NCI-H2196 treated with DMSO at 0.1 percent for 48 hours (cell line): ENCODE measurements around the gene TAF1B.

Source experiments
- DNase-seq: peaks from one replicate; lab custom pipeline; 2025; ENCODE audit not compliant: unreplicated experiment; lab: John Stamatoyannopoulos, UW

Gene TAF1B

GRCh38 chr2:9937968-9938367, 94.7 kb downstream of the TAF1B start:
- DNase-seq = no peak

- no peak for DNase-seq
Observed at GRCh38 chr2:9939587-9940485, 96.6 kb downstream of the TAF1B start.

DNA sequence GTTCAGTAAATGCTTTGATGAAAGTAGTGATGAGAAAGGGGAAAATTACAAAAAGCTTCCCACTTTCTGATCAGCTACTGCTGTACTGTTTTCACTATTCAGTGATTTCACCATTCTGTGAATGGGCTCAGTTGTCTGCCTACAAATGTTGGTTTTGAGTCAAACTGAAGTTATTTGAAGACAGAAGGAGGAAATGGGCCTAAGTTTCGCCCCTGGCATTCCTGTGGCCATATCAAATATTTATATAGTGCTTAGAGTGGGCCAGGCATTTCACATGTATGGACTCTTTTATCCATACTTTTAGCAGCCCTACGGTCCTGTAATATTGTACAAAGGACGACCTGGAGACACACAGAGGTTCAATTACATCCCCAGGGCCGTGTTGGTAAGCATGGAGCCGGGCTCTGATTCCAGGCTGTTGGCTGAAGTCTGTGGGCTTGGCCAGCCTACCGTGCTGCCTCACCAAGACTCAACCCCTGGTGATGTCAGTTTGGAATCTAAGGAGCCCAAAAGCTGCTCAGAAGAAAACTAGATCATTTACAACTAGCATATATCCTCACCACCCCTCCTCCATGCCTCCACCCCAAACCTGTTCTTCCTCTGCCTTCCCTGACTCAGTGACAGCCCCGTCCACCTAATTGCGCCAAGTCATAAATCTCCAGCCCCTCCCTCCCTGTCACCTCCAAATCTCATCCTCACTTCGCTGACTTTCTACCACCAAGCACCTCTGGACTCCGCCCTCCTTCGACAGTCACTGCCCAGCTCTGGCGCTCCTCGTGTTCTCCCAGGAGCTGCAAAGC, 98.1 kb downstream of the TAF1B start:
- DNase-seq = no peak

DNA sequence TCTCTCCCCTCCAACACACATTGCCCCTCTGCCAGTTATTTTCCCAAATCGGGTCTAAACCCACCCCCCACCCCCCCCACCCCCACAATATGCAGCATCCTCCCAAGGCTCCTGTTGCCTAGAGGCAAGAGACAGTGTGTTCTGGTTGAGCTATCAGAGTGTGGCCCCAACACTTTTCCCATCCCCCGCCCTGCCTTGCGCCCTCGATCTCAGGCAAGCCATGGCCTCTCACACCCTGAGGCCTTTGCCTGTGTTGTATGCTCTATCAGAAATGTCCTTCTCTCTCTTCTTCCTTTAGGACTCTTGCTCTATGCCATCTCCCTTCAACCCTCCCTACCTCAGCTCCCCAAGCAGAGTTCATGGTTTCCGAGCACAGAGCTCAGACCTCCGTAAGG, 98.7 kb downstream of the TAF1B start:
- DNase-seq = no peak

DNA sequence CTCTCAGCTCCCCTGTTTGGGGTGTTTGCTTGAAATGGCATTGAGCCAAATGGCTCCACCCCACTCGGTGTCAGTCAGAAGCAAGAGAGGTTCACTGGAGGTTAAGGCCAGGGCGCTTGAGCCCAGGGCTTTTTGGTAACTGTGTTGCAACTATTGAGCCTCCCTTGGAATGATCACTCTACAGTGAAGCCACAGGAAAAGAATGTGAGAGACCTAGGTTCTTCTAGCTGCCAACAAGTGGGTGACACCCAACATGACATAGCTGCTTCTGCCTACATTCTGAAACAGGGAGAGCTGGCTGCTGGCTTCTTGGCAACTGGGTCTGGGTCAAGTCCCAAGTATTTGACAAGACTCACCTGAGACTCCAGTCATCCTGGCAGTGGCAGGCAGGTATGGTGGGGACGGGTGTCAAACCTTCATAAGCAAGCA, 101.1 kb downstream of the TAF1B start:
- DNase-seq = no peak

DNA sequence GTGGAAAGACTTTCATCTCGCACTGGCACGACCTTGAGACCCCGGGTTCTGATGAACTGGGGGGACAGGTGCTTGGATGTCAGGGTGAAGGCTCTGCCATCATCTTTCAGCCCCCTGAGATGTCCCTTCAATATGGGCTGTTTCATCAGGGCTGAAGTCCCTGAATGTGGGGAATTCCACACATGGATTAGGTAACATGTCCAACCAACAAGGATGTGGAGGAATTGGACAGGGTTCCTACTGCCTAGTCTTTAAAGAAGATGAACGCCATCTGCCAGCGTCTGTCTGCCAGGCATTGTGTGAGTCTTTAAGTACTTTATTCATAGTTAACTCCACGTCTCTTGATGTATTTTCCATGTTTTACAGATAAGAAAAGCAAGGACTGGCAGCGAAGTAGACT, 102.3 kb downstream of the TAF1B start:
- DNase-seq = no peak

GRCh38 chr2:9946076-9946475, 102.8 kb downstream of the TAF1B start:
- DNase-seq = no peak

GRCh38 chr2:9946818-9947217, 103.5 kb downstream of the TAF1B start:
- no peak for DNase-seq

DNA sequence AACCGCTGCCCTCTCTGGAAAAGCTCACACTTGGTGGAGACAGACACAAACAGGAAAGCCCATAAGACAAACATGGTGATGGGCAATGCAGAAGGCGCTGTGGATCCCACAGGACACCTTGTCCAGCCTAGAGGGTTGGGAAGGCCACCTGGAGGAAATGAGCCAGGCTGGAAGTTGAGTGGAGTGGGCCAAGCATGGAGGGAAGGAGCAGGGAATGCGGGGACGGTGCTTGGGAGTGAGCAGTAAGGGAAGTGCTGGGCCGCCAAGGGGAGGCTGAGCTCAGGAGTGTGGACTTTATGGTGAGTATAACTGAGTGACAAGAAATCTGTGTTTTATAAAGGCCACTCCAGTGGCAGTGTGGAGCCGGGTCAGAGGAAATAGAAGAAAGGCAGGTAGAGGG, 105.4 kb downstream of the TAF1B start:
- DNase-seq = no peak

GRCh38 chr2:9949239-9949991, 106.1 kb downstream of the TAF1B start:
- no peak for DNase-seq

DNA sequence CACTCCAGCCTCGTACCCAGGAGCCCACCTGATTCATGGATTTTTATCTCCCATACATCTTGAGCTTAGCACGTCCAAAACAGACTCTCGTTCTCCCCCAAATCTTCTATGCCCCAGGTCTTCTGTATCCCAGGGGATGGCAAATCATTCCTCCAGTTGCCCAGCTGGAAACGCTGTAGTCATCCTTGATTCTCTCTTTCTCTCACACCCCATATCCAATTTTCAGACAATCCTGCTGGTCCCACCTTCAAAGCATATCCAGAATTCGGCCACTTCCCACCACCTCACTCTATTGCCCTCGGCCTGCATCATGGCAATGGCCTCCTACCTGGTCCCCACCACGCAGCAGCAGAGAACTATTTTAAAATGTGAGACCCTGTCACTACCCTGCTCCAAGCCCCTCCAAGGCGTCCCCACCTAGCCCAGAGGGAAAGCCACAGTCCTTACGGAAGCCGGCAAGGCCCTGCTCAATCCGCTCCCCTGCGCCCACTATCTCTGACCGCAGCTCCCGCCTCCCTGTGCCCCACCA, 106.8 kb downstream of the TAF1B start:
- no peak for DNase-seq

- DNase-seq = no peak
Observed at GRCh38 chr2:9950521-9951271, 107.4 kb downstream of the TAF1B start.

DNA sequence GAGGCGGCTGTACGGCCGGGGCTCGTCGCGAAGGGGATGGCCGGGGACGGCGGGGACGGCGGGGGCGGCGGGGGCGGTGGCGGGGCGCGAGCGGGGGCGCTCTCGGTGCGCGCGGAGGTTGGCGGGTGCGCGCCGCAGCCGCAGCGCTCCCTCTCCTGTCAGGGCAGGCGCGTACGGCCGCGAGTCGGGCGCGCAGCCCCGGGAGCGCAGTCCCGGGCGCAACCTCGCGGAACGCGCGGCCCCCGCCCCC, 107.9 kb downstream of the TAF1B start:
- DNase-seq = no peak

- peak; percentile 77 for DNase-seq
Observed at GRCh38 chr2:9951522-9952285, 108.4 kb downstream of the TAF1B start, which contains the start of gene GRHL1. Gene GRHL1, plus strand, starts transcription at chr2:9951693. Its CDS starts 141 bp downstream, at chr2:9951834.

GRCh38 chr2:9952286-9952737, 109.0 kb downstream of the TAF1B start:
- no peak for DNase-seq

DNA sequence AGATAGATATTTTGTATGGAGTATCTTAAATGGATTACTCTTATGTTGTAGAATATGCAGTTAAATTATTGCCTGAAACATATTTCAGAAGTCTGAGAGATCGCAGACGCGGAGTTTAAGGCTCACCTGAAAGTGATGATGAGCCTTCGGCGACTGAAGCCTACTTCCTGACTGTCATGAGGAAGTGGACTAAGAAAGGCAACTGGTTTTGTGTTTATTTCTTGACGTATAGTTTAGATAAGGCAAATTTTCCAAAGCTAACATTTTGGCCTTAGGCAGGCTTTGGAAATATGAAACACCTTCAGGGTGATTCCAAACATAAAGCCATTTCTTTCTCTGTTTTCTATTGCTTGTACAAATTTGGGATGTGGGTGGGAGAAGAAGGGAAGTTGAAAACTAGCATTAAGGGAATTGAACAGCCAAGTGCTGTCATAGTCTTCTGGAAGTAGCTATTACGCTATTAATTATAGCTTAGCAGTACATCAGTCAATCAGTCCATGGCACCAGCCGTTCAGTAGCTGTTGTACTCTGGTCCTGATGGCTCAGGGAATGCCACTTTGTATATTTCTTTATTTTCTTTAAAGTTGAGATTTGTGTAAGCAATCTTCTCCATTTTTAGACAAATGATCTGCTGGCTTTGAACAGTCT, 109.7 kb downstream of the TAF1B start:
- no peak for DNase-seq

GRCh38 chr2:9954136-9954535, 110.9 kb downstream of the TAF1B start:
- no peak for DNase-seq

DNA sequence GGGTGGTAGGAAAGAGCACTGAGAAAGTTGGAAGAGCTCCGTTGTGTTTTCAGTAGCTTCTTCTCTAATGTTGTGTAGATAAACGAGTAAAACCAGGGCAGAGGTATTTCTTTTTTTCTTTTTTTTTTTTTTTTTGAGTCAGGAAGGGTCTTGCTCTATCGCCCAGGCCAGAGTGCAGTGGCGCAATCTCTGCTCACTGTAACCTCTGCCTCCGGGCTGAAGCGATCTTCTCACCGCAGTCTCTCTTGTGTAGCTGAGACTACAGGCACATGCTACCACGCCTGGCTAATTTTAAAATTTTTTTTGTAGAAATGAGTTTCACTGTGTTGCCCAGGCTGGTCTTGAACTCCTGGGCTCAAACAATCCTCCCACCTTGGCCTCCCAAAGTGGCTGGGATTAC, 114.8 kb downstream of the TAF1B start:
- no peak for DNase-seq

DNA sequence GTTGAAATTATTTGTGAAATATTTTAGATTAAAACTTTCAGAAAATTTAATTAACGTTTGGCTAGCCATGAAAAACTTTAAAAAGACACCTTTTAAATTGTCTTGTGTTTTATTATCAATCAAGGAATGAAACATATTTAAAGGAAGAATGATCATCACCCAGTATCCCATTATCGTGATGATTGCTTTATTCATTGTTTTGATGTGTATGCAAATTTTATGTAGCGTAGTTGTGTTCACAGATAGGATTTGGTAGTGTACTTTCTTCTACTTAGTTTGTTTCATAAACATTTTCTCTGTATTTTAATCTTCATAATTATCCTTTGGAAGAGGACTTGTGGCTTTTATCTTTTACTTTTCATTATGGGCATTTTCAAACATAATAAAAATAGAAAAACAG, 116.0 kb downstream of the TAF1B start:
- DNase-seq = no peak
